ENCODE data around the gene SEPTIN5.

- TF ChIP-seq POLR2A (IDR thresholded peaks at IDR 0.05) = no peak
- no peak for TF ChIP-seq EP300 (IDR thresholded peaks at IDR 0.05)
Measured at GRCh38 chr22:19720150-19720827, 6.0 kb downstream of the SEPTIN5 start.

All from sigmoid colon (tissue), 4 donors.